ENCODE results near the gene C2CD4A. TPM values are rescaled to one million over a fixed set of nuclear protein-coding genes. Genes with fewer than 3 reads are reported as not detected.

C2CD4A gene, protein sequence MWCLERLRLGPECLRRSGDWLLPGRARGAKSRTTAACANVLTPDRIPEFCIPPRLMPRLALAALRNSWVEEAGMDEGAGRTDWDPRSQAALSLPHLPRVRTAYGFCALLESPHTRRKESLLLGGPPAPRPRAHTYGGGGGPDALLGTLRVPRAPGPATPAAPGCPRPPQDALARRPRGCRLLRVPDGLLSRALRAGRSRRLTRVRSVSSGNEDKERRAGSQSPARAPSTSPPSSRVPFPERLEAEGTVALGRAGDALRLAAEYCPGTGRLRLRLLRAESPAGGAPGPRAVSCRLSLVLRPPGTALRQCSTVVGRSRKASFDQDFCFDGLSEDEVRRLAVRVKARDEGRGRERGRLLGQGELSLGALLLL
- total RNA-seq: under 1 TPM in 3 of 6 donors, not detected in 3; 0.15 to 0.33 (median 0.24) TPM

DNA sequence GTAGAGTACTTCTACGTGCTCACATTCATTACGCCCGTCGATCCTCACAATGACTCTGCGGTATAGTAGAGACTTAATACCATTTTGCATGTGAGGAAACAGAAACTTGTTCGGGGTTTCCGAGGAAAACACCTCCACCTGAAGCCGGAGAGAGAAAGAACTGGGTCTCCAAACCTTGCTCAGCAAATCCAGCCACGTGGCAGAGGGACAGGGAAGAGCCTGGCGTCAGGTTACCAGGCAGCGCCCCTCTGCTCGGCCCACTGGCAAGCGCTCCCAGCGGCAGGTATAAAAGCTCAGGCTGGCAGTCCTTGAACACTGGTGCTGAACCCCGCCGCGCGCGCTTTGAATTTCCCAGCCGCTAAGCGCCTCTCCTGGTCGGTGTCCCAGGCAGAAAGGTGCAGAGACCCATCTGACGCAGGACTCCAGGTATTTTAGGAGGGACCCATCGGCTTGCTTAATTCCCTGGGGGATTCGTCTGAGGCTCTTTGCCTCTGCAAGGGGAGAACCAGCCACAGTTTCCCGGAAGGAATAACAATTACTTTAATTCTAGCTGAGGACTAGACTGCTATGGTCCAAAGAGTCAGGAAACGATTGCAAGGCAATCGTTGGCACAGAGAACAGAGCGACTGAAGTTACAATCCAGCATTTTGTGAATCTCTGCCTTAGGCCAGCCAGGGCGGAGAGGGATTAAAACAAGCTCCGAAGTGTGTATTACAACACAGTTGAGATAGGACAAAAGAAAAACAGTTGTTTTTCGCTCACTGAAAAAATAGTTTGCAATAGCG is at the start of gene C2CD4A:
Gene C2CD4A (plus strand): TSS at position 315 of the 785 bp plus-strand sequence. CDS start 637 bp downstream, outside the sequence.
- Histone ChIP-seq H3K36me3 (no peaks in the 10 kb centered on the region), H3K27ac (peak within 1 kb of the TSS in 3 of 4 donors; percentile 36 to 80 (median 43)), H3K27me3 (no peaks in the 10 kb centered on the region), H3K4me1 (peaks cover 13 to 31% (median 28%) of the 10 kb centered on the region in 4 donors), H3K4me3 (peak within 1 kb of the TSS; percentile 31 to 76 (median 70)), H3K9me3 (no peaks in the 10 kb centered on the region)
- TF ChIP-seq, protein P1, sequence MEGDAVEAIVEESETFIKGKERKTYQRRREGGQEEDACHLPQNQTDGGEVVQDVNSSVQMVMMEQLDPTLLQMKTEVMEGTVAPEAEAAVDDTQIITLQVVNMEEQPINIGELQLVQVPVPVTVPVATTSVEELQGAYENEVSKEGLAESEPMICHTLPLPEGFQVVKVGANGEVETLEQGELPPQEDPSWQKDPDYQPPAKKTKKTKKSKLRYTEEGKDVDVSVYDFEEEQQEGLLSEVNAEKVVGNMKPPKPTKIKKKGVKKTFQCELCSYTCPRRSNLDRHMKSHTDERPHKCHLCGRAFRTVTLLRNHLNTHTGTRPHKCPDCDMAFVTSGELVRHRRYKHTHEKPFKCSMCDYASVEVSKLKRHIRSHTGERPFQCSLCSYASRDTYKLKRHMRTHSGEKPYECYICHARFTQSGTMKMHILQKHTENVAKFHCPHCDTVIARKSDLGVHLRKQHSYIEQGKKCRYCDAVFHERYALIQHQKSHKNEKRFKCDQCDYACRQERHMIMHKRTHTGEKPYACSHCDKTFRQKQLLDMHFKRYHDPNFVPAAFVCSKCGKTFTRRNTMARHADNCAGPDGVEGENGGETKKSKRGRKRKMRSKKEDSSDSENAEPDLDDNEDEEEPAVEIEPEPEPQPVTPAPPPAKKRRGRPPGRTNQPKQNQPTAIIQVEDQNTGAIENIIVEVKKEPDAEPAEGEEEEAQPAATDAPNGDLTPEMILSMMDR (IDR thresholded peaks at IDR 0.05): peak in 3 of 6 experiments; percentile 19 to 39 (median 20)
- TF ChIP-seq POLR2A (IDR thresholded peaks at IDR 0.05) (peak in 2 of 4 donors; percentile 28 to 39), EP300 (IDR thresholded peaks at IDR 0.05) (no peak), POLR2AphosphoS5 (IDR thresholded peaks at IDR 0.05) (no peak)
- peak; percentile 89 to 90 for DNase-seq
- peak; percentile 52 to 80 for ATAC-seq (ENCODE audit: low FRiP score in 2 of 2)
- 6 to 8% methylated on average over 31 to 33 of the region's 33 CpGs for WGBS, 2 donors

DNA sequence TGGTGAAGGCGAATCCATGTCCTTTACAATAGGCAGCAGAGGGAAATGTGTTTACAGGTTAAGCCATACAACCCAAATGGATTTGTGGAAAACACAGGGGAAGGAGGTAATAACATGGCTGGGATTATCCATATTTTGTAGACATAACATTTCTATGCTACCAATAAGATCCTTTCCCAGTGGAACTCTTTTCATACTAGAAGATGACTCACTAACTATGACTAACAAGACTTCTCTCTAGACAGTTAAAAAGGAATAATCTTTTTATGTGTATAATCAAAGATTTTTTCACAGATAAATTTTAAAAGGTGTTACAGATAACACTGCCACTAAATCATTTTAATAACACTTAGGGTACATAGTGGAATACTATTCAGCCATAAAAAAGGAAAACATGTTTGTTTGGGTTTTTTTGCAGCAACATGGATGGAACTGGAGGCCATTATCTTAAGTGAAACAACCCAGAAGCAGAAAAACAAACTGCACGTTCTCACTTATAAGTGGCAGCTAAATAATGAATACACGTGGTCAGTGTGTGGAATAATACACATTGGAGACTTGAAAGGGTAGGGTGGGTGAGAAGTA is 46.1 kb upstream of the C2CD4A start:
- Histone ChIP-seq H3K27me3 (no peaks in the 10 kb centered on the region), H3K27ac (no peak overlapping the region), H3K36me3 (peaks cover 0 to 33% (median 9%) of the 10 kb centered on the region in 4 donors), H3K9me3 (no peaks in the 10 kb centered on the region), H3K4me1 (no peaks in the 10 kb centered on the region), H3K4me3 (no peak overlapping the region)
- no peak for ATAC-seq (ENCODE audit: low FRiP score in 2 of 2)
- no peak for DNase-seq
- WGBS, 2 donors: 97% methylated on average over 3 of the region's 3 CpGs
- TF ChIP-seq POLR2A (IDR thresholded peaks at IDR 0.05): no peak
- TF ChIP-seq EP300 (IDR thresholded peaks at IDR 0.05): no peak
- TF ChIP-seq, protein P1 (IDR thresholded peaks at IDR 0.05): no peak
- TF ChIP-seq POLR2AphosphoS5 (IDR thresholded peaks at IDR 0.05): no peak

DNA sequence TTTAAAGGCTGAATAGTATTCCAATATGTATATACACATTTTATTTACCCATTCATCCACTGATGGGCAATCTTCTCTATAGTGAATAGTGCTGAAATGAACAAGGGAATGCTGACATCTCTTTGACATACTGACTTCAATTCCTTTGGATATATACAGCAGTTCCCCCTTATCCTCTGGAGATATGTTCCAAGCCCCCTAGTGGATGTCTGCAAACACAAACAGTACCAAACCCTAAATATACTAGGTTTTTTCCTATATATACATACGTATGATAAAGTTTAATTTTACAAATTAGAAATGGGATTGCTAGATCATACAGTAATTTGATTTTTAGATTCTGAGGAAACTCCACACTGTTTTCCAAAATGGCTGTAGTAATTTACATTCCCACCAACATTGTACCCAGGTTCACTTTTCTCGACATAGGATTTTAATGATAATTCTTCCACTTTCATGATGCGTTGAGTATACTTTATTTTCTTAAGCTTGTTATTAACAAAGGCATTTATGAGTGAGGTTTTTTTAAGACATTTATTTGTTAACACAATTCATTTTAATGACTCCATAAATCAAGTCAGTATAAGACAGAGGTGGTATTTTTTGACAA is 44.7 kb upstream of the C2CD4A start:
- Histone ChIP-seq H3K27ac (no peak overlapping the region), H3K9me3 (no peaks in the 10 kb centered on the region), H3K36me3 (peaks cover 0 to 33% (median 9%) of the 10 kb centered on the region in 4 donors), H3K4me1 (peaks cover 0 to 6% (median 1%) of the 10 kb centered on the region in 4 donors), H3K4me3 (no peak overlapping the region), H3K27me3 (no peaks in the 10 kb centered on the region)
- DNase-seq: no peak
- WGBS, 2 donors: 98 to 99% methylated on average over 3 of the region's 3 CpGs
- ATAC-seq (ENCODE audit: low FRiP score in 2 of 2): no peak
- TF ChIP-seq EP300 (IDR thresholded peaks at IDR 0.05) (no peak), POLR2AphosphoS5 (IDR thresholded peaks at IDR 0.05) (no peak), POLR2A (IDR thresholded peaks at IDR 0.05) (no peak)
- TF ChIP-seq, protein P1 (IDR thresholded peaks at IDR 0.05): no peak

DNA sequence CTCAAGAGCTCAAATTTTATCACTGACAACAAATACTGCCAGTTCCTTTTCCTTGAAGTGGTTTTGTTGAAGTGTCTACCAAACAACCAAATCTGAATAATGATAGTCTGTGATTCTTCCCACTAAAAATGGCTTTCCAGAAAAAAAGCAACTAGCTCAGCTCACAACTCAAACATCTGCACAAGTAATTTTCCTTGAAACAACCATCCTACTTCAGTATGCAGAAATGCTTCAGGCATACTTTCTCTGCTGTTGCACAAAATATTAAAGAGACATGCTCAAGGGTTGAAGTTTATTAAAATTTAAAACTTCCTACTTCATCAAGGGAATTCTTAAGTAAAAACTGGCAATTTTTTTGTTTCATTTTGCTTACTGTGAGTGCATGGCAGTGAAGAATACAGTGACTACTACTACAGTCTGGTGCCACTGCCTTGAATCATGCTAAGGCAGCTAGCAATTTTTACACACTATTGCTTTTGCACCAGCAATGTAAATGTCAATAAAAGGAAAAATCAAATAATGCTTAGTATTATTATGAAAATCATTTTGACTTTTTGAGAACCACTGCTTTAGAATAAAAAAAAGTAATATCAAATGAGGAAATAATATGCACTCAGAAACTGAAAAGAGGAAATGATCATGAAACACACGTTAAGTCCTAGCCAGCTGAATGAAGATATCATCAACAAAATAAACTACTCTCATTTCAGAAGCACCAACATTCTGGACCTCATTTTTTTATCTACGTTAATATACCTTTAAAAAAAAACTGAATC is 40.1 kb upstream of the C2CD4A start:
- peaks cover 0 to 27% (median 6%) of the 10 kb centered on the region in 4 donors for H3K36me3 ChIP-seq
- ATAC-seq (ENCODE audit: low FRiP score in 2 of 2): no peak
- H3K27me3 ChIP-seq: no peaks in the 10 kb centered on the region
- H3K4me3 ChIP-seq: no peak overlapping the region
- no peak for DNase-seq
- no peaks in the 10 kb centered on the region for H3K9me3 ChIP-seq
- WGBS, 2 donors: 62 to 65% methylated on average over 2 of the region's 2 CpGs
- TF ChIP-seq POLR2A (IDR thresholded peaks at IDR 0.05) (no peak), EP300 (IDR thresholded peaks at IDR 0.05) (no peak), POLR2AphosphoS5 (IDR thresholded peaks at IDR 0.05) (no peak)
- TF ChIP-seq, protein P1 (IDR thresholded peaks at IDR 0.05): no peak
- no peak overlapping the region for H3K27ac ChIP-seq
- H3K4me1 ChIP-seq: peaks cover 0 to 6% (median 1%) of the 10 kb centered on the region in 4 donors
